ENCODE data around the gene PAIP2.

DNA sequence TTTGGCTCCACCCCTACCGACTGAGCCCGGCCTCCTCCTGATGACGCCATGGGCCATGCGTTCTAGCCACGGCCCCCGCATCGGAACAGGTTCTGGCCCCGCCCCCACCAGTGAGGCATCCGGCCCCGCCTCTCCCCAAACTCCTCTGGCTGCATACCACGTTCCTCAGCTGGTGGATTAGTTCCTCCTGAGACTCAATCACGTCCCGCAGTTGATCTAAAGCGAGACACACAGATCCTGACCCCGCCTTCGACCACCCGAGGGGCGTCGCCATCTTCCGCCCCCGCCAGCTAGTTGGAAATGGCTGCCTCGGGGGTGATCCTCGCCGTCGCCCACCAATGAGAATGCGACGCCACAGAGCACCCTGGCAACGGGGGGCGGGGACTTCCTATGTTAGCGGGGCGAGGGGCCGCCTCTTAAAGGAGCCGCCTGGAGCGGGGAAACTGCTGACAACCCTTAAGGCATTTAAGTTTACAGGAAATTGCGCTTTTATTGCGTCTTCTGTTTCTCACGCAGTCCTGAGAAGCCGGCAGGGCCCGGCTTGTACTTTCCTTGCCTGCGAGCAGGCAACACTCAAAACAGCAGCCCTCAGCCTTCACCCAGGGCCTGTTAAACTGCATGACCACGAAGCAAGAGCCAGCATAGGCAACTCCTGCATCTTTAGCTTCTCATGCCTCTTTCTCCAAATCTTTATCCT is 62.3 kb downstream of the PAIP2 start, which contains the start of gene SPATA24:
- TF ChIP-seq, protein P1, sequence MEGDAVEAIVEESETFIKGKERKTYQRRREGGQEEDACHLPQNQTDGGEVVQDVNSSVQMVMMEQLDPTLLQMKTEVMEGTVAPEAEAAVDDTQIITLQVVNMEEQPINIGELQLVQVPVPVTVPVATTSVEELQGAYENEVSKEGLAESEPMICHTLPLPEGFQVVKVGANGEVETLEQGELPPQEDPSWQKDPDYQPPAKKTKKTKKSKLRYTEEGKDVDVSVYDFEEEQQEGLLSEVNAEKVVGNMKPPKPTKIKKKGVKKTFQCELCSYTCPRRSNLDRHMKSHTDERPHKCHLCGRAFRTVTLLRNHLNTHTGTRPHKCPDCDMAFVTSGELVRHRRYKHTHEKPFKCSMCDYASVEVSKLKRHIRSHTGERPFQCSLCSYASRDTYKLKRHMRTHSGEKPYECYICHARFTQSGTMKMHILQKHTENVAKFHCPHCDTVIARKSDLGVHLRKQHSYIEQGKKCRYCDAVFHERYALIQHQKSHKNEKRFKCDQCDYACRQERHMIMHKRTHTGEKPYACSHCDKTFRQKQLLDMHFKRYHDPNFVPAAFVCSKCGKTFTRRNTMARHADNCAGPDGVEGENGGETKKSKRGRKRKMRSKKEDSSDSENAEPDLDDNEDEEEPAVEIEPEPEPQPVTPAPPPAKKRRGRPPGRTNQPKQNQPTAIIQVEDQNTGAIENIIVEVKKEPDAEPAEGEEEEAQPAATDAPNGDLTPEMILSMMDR (IDR thresholded peaks at IDR 0.05) = no peak
- peak in 1 of 2 donors; percentile 33 for TF ChIP-seq POLR2A (IDR thresholded peaks at IDR 0.05)

Measured in heart left ventricle (tissue), 13 donors.